PFSK-1 (cell line): Measurements from ENCODE around the gene NAA80.

Experiments used
- FOXP2 ChIP-seq: optimal IDR thresholded peaks from 2 replicates; pipeline ENCODE3; 2011; ENCODE audit warnings: borderline replicate concordance, control low read depth, inconsistent platforms; ENCODE audit not compliant: insufficient read depth; ENCODE audit errors: extremely low read length, extremely low read depth
- POLR2AphosphoS5 ChIP-seq: IDR thresholded peaks from 2 replicates; pipeline ENCODE4 v1.6.1; 2012; ENCODE audit warnings: low read depth, mild to moderate bottlenecking, control low read depth, low read length, moderate library complexity
- REST ChIP-seq, 2 experiments: IDR thresholded peaks; 2 replicates each; pipeline versions ENCODE4 v1.6.1 to v1.8.0; 2011 to 2012; ENCODE audit warnings: low read depth in 2 of 2, low read length in 2 of 2, control low read depth in 1 of 2, inconsistent platforms in 1 of 2, mild to moderate bottlenecking in 1 of 2, moderate library complexity in 1 of 2; ENCODE audit not compliant: insufficient read depth in 1 of 2
- SIN3A ChIP-seq: IDR thresholded peaks from 2 replicates; pipeline ENCODE4 v1.6.1; 2012; ENCODE audit warnings: mild to moderate bottlenecking, low read length, moderate library complexity, borderline replicate concordance; ENCODE audit not compliant: insufficient read depth
- TAF1 ChIP-seq: IDR thresholded peaks from 2 replicates; pipeline ENCODE4 v1.6.1; 2012; ENCODE audit warnings: low read length, control low read depth, borderline replicate concordance; ENCODE audit not compliant: insufficient read depth

Gene NAA80

GRCh38 chr3:50294089-50294488 is 5.1 kb downstream of the NAA80 start:
- TF ChIP-seq SIN3A: no peak
- no peak for TF ChIP-seq FOXP2
- TF ChIP-seq POLR2AphosphoS5: no peak
- no peak for TF ChIP-seq REST (IDR thresholded peaks at IDR 0.05; ENCODE audit: insufficient read depth in 1 of 2, low read depth in 2 of 2, low read length in 2 of 2)
- no peak for TF ChIP-seq TAF1

- TF ChIP-seq FOXP2: no peak
- TF ChIP-seq REST (IDR thresholded peaks at IDR 0.05; ENCODE audit: insufficient read depth in 1 of 2, low read depth in 2 of 2, low read length in 2 of 2): no peak
- no peak for TF ChIP-seq TAF1
- no peak for TF ChIP-seq SIN3A
- TF ChIP-seq POLR2AphosphoS5: no peak
Measured at GRCh38 chr3:50293079-50293801, 6.0 kb downstream of the NAA80 start.

- TF ChIP-seq FOXP2 (no peak), SIN3A (no peak), TAF1 (no peak; the same call in 1 of the 2 replicates), POLR2AphosphoS5 (peak; percentile 79)
Measured at GRCh38 chr3:50292159-50293078, 6.8 kb downstream of the NAA80 start, which contains the start of gene IFRD2. Gene IFRD2 (minus strand): TSS chr3:50292429. CDS start chr3:50292274, 155 bp downstream.

- TF ChIP-seq SIN3A: no peak
- no peak for TF ChIP-seq POLR2AphosphoS5
- TF ChIP-seq FOXP2: no peak
- TF ChIP-seq TAF1: no peak
- no peak for TF ChIP-seq REST (IDR thresholded peaks at IDR 0.05; ENCODE audit: insufficient read depth in 1 of 2, low read depth in 2 of 2, low read length in 2 of 2)
Measured at GRCh38 chr3:50290161-50290641, 9.0 kb downstream of the NAA80 start.

- TF ChIP-seq SIN3A (no peak), POLR2AphosphoS5 (no peak), FOXP2 (no peak), TAF1 (no peak), REST (IDR thresholded peaks at IDR 0.05; ENCODE audit: insufficient read depth in 1 of 2, low read depth in 2 of 2, low read length in 2 of 2) (no peak)
Measured at GRCh38 chr3:50289130-50289529, 10.1 kb downstream of the NAA80 start.
